ENCODE data around the gene DYRK3. TPM values are rescaled to one million over a fixed set of nuclear protein-coding genes. Genes with fewer than 3 reads are reported as not detected.

Gene DYRK3
- total RNA-seq, 2 experiments from 2014 or later = 9.8 to 10.9 TPM

DNA sequence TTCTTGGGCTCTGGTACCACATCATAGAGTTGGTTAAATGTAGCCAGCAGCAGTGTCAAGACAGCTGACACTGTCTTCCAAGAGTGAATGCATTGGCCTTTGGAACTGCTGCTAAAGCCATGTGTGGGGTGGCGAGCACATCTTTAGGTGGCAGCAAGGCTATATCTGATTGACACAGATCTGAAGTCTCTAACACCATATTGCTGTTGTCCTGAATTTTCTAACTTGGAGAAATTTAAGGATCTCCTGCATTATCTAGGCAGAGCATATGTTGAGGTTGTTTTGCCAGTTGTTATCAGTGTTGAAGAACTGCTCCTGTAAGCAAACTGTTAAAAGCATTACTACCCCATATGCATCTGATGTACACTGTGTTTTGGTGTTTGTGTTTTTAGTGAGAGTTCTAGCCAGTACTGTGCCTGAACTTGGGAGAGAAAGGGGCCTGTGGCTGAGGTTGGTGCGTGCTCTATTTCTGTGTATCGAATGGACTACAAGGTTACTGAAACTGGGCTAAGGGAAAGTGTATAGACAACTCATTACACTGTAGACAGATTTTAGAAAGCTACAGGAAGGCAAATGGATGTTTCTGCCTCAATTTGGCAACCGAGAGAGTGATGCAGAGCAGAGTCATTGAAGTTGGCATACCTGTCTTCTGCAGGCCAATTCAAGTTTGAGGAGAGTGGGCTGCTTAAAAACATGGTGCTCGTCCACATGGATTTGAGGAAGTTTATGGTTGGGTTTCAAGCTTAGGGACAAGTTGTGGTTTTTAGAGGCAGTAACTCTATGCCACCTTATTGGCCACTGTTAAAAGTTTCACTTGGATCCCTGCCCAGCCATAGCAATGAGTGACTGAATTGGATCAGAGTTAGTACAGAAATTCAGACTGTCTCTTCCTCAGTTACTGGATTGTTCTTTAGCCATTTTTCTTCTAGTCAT lies 16.9 kb downstream of the DYRK3 start:
- no peak for DNase-seq (ENCODE audit: low spot score)
- Histone ChIP-seq H3K4me3 (ENCODE audit: low read depth, low read length, poor library complexity, severe bottlenecking) (no peak overlapping the region), H3K36me3 (ENCODE audit: insufficient read depth, low read length) (peaks cover 25% of the 10 kb centered on the region), H3K9me3 (ENCODE audit: low read length) (no peaks in the 10 kb centered on the region), H3K4me2 (ENCODE audit: low read length) (no peak overlapping the region), H3K79me2 (ENCODE audit: insufficient read depth, low read depth, low read length) (no peaks in the 10 kb centered on the region), H3K4me1 (ENCODE audit: insufficient read depth, low read length, poor library complexity, severe bottlenecking) (no peaks in the 10 kb centered on the region), H4K20me1 (ENCODE audit: insufficient read depth, low read length) (no peaks in the 10 kb centered on the region), H3K9me2 (ENCODE audit: insufficient read depth, low read length) (no peaks in the 10 kb centered on the region), H3K27ac (ENCODE audit: low read depth, low read length, poor library complexity, severe bottlenecking) (no peak overlapping the region), H2AFZ (ENCODE audit: low read length) (no peak overlapping the region)
- no TSS peak for BruUV-seq (replicated peaks)
- CTCF ChIA-PET (ENCODE audit: unreplicated experiment) = no interaction called here
- intact Hi-C loops (cut with micrococcal nuclease; ENCODE audit: unreplicated experiment) = no loop called here
- POLR2A ChIA-PET = interaction anchor here (2.4 kb wide), 1 partner anchor 15 kb away, joined by 7 read pairs; no protein-coding TSS in a partner anchor
- TF ChIP-seq EZH2phosphoT487 (IDR thresholded peaks at IDR 0.05; ENCODE audit: borderline replicate concordance, low read depth, low read length) = no peak
- TF ChIP-seq, protein P1, sequence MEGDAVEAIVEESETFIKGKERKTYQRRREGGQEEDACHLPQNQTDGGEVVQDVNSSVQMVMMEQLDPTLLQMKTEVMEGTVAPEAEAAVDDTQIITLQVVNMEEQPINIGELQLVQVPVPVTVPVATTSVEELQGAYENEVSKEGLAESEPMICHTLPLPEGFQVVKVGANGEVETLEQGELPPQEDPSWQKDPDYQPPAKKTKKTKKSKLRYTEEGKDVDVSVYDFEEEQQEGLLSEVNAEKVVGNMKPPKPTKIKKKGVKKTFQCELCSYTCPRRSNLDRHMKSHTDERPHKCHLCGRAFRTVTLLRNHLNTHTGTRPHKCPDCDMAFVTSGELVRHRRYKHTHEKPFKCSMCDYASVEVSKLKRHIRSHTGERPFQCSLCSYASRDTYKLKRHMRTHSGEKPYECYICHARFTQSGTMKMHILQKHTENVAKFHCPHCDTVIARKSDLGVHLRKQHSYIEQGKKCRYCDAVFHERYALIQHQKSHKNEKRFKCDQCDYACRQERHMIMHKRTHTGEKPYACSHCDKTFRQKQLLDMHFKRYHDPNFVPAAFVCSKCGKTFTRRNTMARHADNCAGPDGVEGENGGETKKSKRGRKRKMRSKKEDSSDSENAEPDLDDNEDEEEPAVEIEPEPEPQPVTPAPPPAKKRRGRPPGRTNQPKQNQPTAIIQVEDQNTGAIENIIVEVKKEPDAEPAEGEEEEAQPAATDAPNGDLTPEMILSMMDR (conservative IDR thresholded peaks at IDR 0.05; ENCODE audit: low read length) = no peak

DNA sequence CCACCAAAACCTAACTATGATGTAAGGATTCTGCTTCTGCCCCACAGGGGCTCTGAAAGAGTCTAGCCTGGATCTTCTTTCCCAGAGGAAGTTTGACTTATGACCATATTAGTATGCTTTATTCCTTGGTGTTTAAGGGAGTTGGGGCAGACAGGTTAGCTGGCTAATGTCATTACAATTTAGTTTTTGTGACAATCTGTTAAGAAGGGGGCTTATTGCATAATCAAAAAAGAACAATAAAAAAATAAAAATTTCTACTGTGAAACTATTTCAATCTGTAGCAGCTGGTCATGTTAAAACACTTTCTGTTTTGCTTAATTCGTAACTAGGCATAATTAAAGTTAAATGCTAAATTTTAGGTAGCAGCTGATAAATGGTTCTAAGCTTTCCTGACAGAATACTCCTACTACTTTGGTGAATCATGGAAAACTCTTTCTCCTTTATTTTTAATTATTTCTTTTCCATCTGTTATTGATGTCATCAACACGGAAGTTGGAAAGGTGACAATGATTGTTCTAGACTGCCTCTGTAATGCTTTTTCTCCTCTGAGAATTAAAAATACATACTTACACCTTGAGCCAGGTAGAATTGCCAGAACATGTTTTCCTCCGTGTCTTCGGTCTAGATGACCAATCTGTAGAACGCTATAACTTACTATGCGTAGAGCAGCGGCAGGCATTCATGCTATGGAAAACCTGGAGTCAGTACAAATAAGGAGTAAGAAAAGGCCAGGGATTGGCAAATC lies 18.6 kb downstream of the DYRK3 start:
- H3K9me3 ChIP-seq (ENCODE audit: low read length) = no peaks in the 10 kb centered on the region
- no peak for DNase-seq (ENCODE audit: low spot score)

More for the DNA sequence above, 18.6 kb downstream of the DYRK3 start:
- Histone ChIP-seq H3K36me3 (ENCODE audit: insufficient read depth, low read length) (peaks cover 11% of the 10 kb centered on the region), H3K9me2 (ENCODE audit: insufficient read depth, low read length) (no peaks in the 10 kb centered on the region), H3K4me1 (ENCODE audit: insufficient read depth, low read length, poor library complexity, severe bottlenecking) (peaks cover 15% of the 10 kb centered on the region), H3K27ac (ENCODE audit: low read depth, low read length, poor library complexity, severe bottlenecking) (no peak overlapping the region), H2AFZ (ENCODE audit: low read length) (no peak overlapping the region), H3K4me2 (ENCODE audit: low read length) (no peak overlapping the region), H3K4me3 (ENCODE audit: low read depth, low read length, poor library complexity, severe bottlenecking) (no peak overlapping the region), H3K79me2 (ENCODE audit: insufficient read depth, low read depth, low read length) (no peaks in the 10 kb centered on the region), H4K20me1 (ENCODE audit: insufficient read depth, low read length) (no peaks in the 10 kb centered on the region)
- ChIA-PET CTCF (ENCODE audit: unreplicated experiment) (interaction anchor here (1.2 kb wide), 1 partner anchor 9 kb away, joined by 4 read pairs; no protein-coding TSS in a partner anchor), POLR2A (interaction anchor here (0.7 to 1.0 kb wide), 2 partner anchors 19 to 22 kb away, joined by 3 to 4 read pairs; partner anchors contain the start of gene DYRK3)
- TF ChIP-seq, protein P1 (conservative IDR thresholded peaks at IDR 0.05; ENCODE audit: low read length) = no peak
- TF ChIP-seq EZH2phosphoT487 (IDR thresholded peaks at IDR 0.05; ENCODE audit: borderline replicate concordance, low read depth, low read length) = no peak
- intact Hi-C loops (cut with micrococcal nuclease; ENCODE audit: unreplicated experiment) = no loop called here
- no TSS peak for BruUV-seq (replicated peaks)

All from OCI-LY7 (cell line).